Panc1 (cell line): ENCODE measurements around the gene PAX2. TPM values are rescaled to one million over a fixed set of nuclear protein-coding genes. Genes with fewer than 3 reads are reported as not detected.

Experiments
- ATAC-seq: fragments of 200-7000 bp; cut with Tn5 transposase; 2 replicates; pipeline ENCODE4 v1.9.1; 2020; ENCODE audit warnings: mild to moderate bottlenecking, moderate library complexity
- BruUV-seq: library from RNA; stranded (reverse); fragments of 400-500 nt; replicated peaks from 2 replicates; lab custom pipeline; 2021; lab: Mats Ljungman, UMichigan
- CTCF ChIA-PET: fragments of 300-600 bp; sonication (Branson Sonifier 250); formaldehyde crosslinking; loops from one replicate; lab custom pipeline; 2022; ENCODE audit warnings: antibody characterized with exemption; lab: Charles Lee
- POLR2A ChIA-PET: fragments of 300-600 bp; sonication (Branson Sonifier 250); formaldehyde crosslinking; loops from one replicate; lab custom pipeline; 2022; ENCODE audit warnings: antibody characterized with exemption; lab: Charles Lee
- DNase-seq: peaks from one replicate; pipeline ENCODE4 v3.0.0-alpha.2; 2010; ENCODE audit warnings: low read depth, low spot score
- H3K27ac ChIP-seq: 2 replicates; pipeline ENCODE4 v1.5.1; 2011; ENCODE audit warnings: mild to moderate bottlenecking, low read length, inconsistent platforms
- H3K27me3 ChIP-seq: fragments of 200-500 bp; sonication (Bioruptor generic); 2 replicates; pipeline ENCODE4 v1.6.0; 2014; ENCODE audit warnings: low read length, inconsistent platforms; ENCODE audit not compliant: control insufficient read depth, insufficient read depth
- H3K36me3 ChIP-seq: fragments of 200-500 bp; sonication (Bioruptor generic); 2 replicates; pipeline ENCODE4 v1.5.1; 2014; ENCODE audit warnings: inconsistent platforms, mild to moderate bottlenecking, low read length, moderate library complexity; ENCODE audit not compliant: control insufficient read depth, insufficient read depth
- H3K4me1 ChIP-seq: 2 replicates; pipeline ENCODE4 v1.5.1; 2011; ENCODE audit warnings: inconsistent platforms, mild to moderate bottlenecking, low read length, moderate library complexity; ENCODE audit not compliant: control insufficient read depth, insufficient read depth
- H3K4me3 ChIP-seq, 2 experiments: 2 replicates each; pipeline ENCODE4 v1.5.1; 2011 to 2012; ENCODE audit warnings: low read depth in 2 of 2, low read length in 2 of 2, mild to moderate bottlenecking in 2 of 2, inconsistent platforms in 1 of 2, moderate library complexity in 1 of 2
- H3K9me3 ChIP-seq: fragments of 200-500 bp; sonication (Bioruptor generic); 2 replicates; pipeline ENCODE4 v1.5.1; 2014; ENCODE audit warnings: low read depth, mild to moderate bottlenecking, inconsistent platforms, low read length, moderate library complexity; ENCODE audit not compliant: control insufficient read depth, insufficient read depth
- CTCF ChIP-seq: fragments of 450-650 bp; IDR thresholded peaks from 2 replicates; pipeline ENCODE4 v1.5.1; 2017; ENCODE audit warnings: mild to moderate bottlenecking
- POLR2AphosphoS5 ChIP-seq: IDR thresholded peaks from 2 replicates; pipeline ENCODE4 v1.6.1; 2012; ENCODE audit warnings: mild to moderate bottlenecking, low read depth, low read length, moderate library complexity
- REST ChIP-seq, 2 experiments: IDR thresholded peaks; 2 replicates each; pipeline ENCODE4 v1.6.1; 2011 to 2012; ENCODE audit warnings: low read depth in 2 of 2, control low read depth in 1 of 2, low read length in 1 of 2, mild to moderate bottlenecking in 1 of 2, moderate library complexity in 1 of 2; ENCODE audit not compliant: insufficient read depth in 1 of 2
- SIN3A ChIP-seq: IDR thresholded peaks from 2 replicates; pipeline ENCODE4 v1.6.1; 2012; ENCODE audit warnings: low read depth, mild to moderate bottlenecking, low read length, moderate library complexity, borderline replicate concordance; ENCODE audit not compliant: insufficient read depth
- TCF7L2 ChIP-seq: IDR thresholded peaks from 2 replicates; pipeline ENCODE4 v1.6.1; 2011; ENCODE audit warnings: mild to moderate bottlenecking, low read depth, low read length, inconsistent platforms
- in situ Hi-C: cut with HindIII; loops from 2 replicates; pipeline ENCODE4 v1.10.0; 2016; ENCODE audit warnings: low sequenced_read_pairs, low pct_unique_long_range_greater_than_20kb
- intact Hi-C: fragments of 100-400 bp; cut with micrococcal nuclease; formaldehyde crosslinking; loops from one replicate; pipeline ENCODE4 v1.10.0; 2022; ENCODE audit not compliant: unreplicated experiment
- total RNA-seq: library from RNA; stranded (reverse); gene quantifications from one replicate; pipeline ENCODE4 v1.2.1, GENCODE V29; 2021; ENCODE audit not compliant: unreplicated experiment

The PAX2 gene
- total RNA-seq, 1 experiment from 2014 or later: 72.3 TPM

GRCh38 chr10:100750291-100751210 lies 5.2 kb downstream of the PAX2 start:
- POLR2A ChIA-PET: interaction anchor here (0.6 kb wide), 1 partner anchor 10 kb away, joined by 13 read pairs; no protein-coding TSS in a partner anchor
- Histone ChIP-seq H3K27me3 (no peaks in the 10 kb centered on the region), H3K4me1 (peaks cover 10% of the 10 kb centered on the region), H3K9me3 (no peaks in the 10 kb centered on the region), H3K27ac (no peak overlapping the region), H3K4me3 (no peak overlapping the region), H3K36me3 (peaks cover 4% of the 10 kb centered on the region; the same call in 1 of the 2 replicates)
- ATAC-seq (no peak), DNase-seq (no peak)
- intact Hi-C loops: no loop called here
- in situ Hi-C loops: no loop called here
- CTCF ChIA-PET: interaction anchor here (0.6 kb wide), 1 partner anchor 417 kb away, joined by 3 read pairs; no protein-coding TSS in a partner anchor
- no peak for TF ChIP-seq TCF7L2
- no peak for TF ChIP-seq CTCF
- TF ChIP-seq POLR2AphosphoS5: no peak
- BruUV-seq: no TSS peak

GRCh38 chr10:100751211-100751933 lies 6.0 kb downstream of the PAX2 start:
- H3K27me3 ChIP-seq: no peaks in the 10 kb centered on the region
- intact Hi-C loops (no loop called here), in situ Hi-C loops (no loop called here)
- H3K27ac ChIP-seq: no peak overlapping the region
- ATAC-seq (no peak), DNase-seq (no peak)
- no peak overlapping the region for H3K4me3 ChIP-seq
- TF ChIP-seq CTCF: no peak
- no peak for TF ChIP-seq SIN3A
- H3K9me3 ChIP-seq: no peaks in the 10 kb centered on the region
- POLR2A ChIA-PET: no interaction called here
- peaks cover 4% of the 10 kb centered on the region; the same call in 1 of the 2 replicates for H3K36me3 ChIP-seq
- no TSS peak for BruUV-seq
- CTCF ChIA-PET: no interaction called here
- H3K4me1 ChIP-seq: peaks cover 10% of the 10 kb centered on the region

- Histone ChIP-seq H3K4me3 (no peak overlapping the region), H3K4me1 (no peaks in the 10 kb centered on the region), H3K27me3 (no peaks in the 10 kb centered on the region), H3K27ac (no peak overlapping the region), H3K36me3 (peaks cover 4% of the 10 kb centered on the region; the same call in 1 of the 2 replicates), H3K9me3 (no peaks in the 10 kb centered on the region)
- CTCF ChIA-PET: no interaction called here
- POLR2A ChIA-PET: no interaction called here
- intact Hi-C loops: no loop called here
- no peak for ATAC-seq
- BruUV-seq: no TSS peak
- no peak for DNase-seq
- in situ Hi-C loops: no loop called here
- TF ChIP-seq POLR2AphosphoS5: no peak
- no peak for TF ChIP-seq SIN3A
- TF ChIP-seq TCF7L2: no peak
- TF ChIP-seq REST (IDR thresholded peaks at IDR 0.05; ENCODE audit: insufficient read depth in 1 of 2, low read depth in 2 of 2, low read length in 1 of 2): no peak
- no peak for TF ChIP-seq CTCF
Observed at GRCh38 chr10:100755821-100756220, 10.4 kb downstream of the PAX2 start.
